Measurements from ENCODE around the gene ZNF764. TPM values are rescaled to one million over a fixed set of nuclear protein-coding genes. Genes with fewer than 3 reads are reported as not detected.

ZNF764 gene
- total RNA-seq, 4 donors from 2014 or later, result 12.5 to 16.7 (median 15.3) TPM

DNA sequence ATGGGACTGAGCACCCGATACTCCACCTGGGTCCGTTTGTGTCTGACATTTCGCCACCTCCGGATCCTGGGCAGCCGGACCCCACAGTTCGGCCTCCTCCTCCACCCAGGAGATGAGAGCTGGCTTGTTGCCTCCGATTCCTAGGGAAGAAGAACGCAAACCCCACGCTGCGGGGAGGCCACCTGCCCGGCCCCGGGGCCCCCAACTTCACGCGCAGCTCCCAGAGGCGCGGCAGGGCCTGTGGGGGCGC is 542 bp downstream of the ZNF764 start:
- Histone ChIP-seq H3K4me3 (peak overlapping the region; percentile 70 to 90 (median 82)), H3K27me3 (no peaks in the 10 kb centered on the region), H3K9me3 (no peaks in the 10 kb centered on the region), H3K4me1 (peaks cover 0 to 40% (median 9%) of the 10 kb centered on the region in 4 donors), H3K27ac (peak overlapping the region; percentile 75 to 98 (median 95)), H3K36me3 (peaks cover 0 to 34% (median 6%) of the 10 kb centered on the region in 3 donors)
- no peak for DNase-seq (ENCODE audit: low spot score in 2 of 2)
- TF ChIP-seq POLR2A (IDR thresholded peaks at IDR 0.05) (no peak), EP300 (IDR thresholded peaks at IDR 0.05) (no peak)
- TF ChIP-seq, protein P1, sequence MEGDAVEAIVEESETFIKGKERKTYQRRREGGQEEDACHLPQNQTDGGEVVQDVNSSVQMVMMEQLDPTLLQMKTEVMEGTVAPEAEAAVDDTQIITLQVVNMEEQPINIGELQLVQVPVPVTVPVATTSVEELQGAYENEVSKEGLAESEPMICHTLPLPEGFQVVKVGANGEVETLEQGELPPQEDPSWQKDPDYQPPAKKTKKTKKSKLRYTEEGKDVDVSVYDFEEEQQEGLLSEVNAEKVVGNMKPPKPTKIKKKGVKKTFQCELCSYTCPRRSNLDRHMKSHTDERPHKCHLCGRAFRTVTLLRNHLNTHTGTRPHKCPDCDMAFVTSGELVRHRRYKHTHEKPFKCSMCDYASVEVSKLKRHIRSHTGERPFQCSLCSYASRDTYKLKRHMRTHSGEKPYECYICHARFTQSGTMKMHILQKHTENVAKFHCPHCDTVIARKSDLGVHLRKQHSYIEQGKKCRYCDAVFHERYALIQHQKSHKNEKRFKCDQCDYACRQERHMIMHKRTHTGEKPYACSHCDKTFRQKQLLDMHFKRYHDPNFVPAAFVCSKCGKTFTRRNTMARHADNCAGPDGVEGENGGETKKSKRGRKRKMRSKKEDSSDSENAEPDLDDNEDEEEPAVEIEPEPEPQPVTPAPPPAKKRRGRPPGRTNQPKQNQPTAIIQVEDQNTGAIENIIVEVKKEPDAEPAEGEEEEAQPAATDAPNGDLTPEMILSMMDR (IDR thresholded peaks at IDR 0.05), result peak in 2 of 5 experiments; percentile 2 to 6
- WGBS, 2 donors, result 0% methylated on average over 4 to 9 of the region's 17 CpGs

DNA sequence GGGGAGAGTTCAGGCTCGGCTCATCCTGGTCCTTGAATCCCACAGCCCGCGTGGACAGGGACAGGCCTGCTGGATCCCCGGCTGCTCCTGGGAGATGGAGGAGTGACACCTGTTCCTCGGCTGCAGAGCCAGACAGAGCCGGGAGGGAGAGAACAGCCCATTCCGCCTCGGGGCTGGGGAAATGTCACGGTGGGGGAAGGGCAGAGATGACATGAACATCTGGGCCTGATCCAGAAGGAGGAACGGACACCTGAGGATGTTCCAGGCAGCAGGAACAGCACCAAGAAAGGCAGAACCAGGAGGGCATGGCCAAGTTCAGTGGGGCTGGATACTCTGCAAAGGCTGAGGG is 2.1 kb downstream of the ZNF764 start:
- DNase-seq (ENCODE audit: low spot score in 2 of 2), result no peak
- 75% methylated on average over 10 of the region's 10 CpGs for WGBS, 2 donors
- Histone ChIP-seq H3K4me3 (no peak overlapping the region), H3K27me3 (no peaks in the 10 kb centered on the region), H3K36me3 (peaks cover 0 to 37% (median 6%) of the 10 kb centered on the region in 3 donors), H3K9me3 (no peaks in the 10 kb centered on the region), H3K4me1 (peaks cover 0 to 47% (median 9%) of the 10 kb centered on the region in 4 donors), H3K27ac (no peak overlapping the region)
- TF ChIP-seq POLR2A (IDR thresholded peaks at IDR 0.05) (no peak), EP300 (IDR thresholded peaks at IDR 0.05) (no peak)
- TF ChIP-seq, protein P1 (IDR thresholded peaks at IDR 0.05), result no peak

DNA sequence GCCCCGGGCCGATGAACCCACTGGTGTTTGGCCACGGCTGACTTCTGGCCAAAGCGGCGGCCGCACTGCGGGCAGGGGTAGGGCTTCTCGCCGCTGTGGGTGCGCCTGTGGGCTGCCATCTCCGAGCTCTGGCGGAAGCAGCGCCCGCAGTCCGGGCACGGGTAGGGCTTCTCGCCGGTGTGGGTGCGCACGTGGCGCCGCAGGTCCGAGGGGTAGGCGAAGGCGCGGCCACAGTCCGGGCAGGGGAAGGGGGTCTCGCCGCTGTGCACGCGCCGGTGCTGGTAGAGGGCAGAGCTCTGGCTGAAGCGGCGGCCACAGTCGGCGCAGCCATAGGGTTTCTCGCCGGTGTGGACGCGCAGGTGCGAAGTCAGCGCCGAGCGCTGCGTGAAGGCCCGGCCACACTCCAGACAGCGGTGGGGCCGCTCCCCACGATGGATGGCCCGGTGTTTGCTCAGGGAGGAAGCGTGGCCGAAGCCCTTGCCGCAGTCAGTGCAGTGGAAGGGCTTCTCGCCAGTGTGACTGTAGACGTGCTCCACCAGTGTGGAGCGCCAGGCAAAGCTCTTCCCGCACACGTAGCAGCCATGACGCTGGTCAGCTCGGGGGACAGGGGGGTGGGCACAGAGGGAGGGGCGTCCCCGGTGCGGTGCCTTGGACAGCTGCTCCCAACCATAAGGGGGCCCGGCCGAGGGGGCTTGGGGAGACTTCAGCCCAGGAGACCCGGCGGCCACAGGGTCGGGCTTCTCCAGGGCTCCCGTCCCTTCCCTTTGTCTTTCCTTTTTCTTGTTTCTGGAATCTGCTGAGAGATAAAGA is 2.7 kb downstream of the ZNF764 start:
- 91 to 92% methylated on average over 28 to 61 of the region's 69 CpGs for WGBS, 2 donors
- no peak for DNase-seq (ENCODE audit: low spot score in 2 of 2)

DNA sequence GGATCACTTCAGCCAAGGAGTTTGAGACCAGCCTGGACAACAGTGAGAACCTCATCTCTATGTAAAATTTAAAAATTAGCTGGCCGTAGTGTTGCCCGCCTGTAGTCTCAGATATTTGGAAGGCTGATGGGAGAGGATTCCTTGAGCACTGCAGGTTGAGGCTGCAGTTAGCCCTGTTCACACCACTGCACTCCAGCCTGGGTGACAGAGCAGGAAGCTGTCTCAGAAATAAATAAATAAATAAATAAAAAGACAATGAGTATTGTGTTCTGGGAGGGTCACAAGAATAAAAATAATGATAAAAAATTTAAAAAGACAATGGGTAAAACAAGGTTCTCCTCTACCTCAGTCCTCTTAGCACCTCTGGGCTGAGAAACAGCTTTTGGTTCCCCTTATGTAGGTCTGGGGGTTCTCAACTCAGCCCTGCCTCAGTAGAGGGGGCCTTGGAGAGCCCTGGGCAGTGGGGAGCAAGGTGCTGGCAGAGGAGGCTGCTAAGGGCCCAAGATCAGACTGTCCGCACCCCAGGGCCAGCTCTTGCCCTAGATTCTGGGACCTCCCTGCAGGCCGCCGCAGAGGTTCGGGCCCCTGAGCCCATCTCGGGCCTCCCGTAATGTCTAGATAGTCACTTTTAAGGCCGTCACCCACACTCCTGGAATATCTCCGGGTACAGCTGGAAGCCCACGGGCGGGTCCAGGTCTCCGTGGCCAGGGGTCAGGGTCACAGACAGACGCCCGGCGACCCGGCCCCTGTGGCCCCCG is 3.4 kb downstream of the ZNF764 start:
- no peak for DNase-seq (ENCODE audit: low spot score in 2 of 2)
- TF ChIP-seq, protein P1 (IDR thresholded peaks at IDR 0.05), result no peak
- no peak for TF ChIP-seq POLR2A (IDR thresholded peaks at IDR 0.05)
- no peak for TF ChIP-seq EP300 (IDR thresholded peaks at IDR 0.05)
- H3K27me3 ChIP-seq, result no peaks in the 10 kb centered on the region
- H3K4me1 ChIP-seq, result peaks cover 0 to 46% (median 9%) of the 10 kb centered on the region in 4 donors
- no peak overlapping the region for H3K27ac ChIP-seq
- no peak overlapping the region for H3K4me3 ChIP-seq
- H3K36me3 ChIP-seq, result peaks cover 0 to 37% (median 6%) of the 10 kb centered on the region in 3 donors
- H3K9me3 ChIP-seq, result no peaks in the 10 kb centered on the region
- WGBS, 2 donors, result 89 to 94% methylated on average over 16 to 18 of the region's 18 CpGs

More for the DNA sequence above, 2.7 kb downstream of the ZNF764 start:
- H3K27me3 ChIP-seq, result no peaks in the 10 kb centered on the region
- peaks cover 0 to 46% (median 9%) of the 10 kb centered on the region in 4 donors for H3K4me1 ChIP-seq
- H3K4me3 ChIP-seq, result no peak overlapping the region
- H3K9me3 ChIP-seq, result no peaks in the 10 kb centered on the region
- H3K27ac ChIP-seq, result no peak overlapping the region
- TF ChIP-seq POLR2A (IDR thresholded peaks at IDR 0.05) (no peak), EP300 (IDR thresholded peaks at IDR 0.05) (no peak)
- TF ChIP-seq, protein P1 (IDR thresholded peaks at IDR 0.05), result no peak
- peaks cover 0 to 37% (median 6%) of the 10 kb centered on the region in 3 donors for H3K36me3 ChIP-seq

DNA sequence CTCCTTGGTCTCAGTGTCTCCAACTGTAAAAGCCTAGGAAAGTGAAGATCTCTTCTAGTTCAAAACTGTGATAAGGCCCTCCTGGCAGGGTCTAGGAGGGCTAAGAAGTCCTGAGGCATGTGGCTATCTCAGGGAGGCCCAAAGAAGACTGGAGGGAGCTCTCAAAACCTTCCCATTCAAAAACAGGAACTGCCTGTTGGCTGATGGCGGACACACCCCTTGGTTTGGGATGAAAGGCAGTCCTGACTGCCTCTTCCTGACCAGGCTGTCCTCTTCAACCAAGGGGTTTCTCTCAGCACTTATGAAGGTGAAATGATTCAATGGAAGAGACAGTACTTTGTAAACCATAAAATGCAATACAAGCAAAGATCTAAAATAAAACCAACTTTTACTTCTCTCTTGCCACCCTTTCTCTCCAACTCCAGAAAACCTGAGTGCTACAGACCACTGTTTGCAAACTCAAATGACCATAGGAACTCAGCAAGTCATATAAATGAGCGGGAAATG is 4.7 kb downstream of the ZNF764 start:
- WGBS, 2 donors, result 80 to 100% methylated on average over 2 of the region's 2 CpGs
- peaks cover 0 to 41% (median 7%) of the 10 kb centered on the region in 4 donors for H3K4me1 ChIP-seq
- no peaks in the 10 kb centered on the region for H3K27me3 ChIP-seq
- H3K36me3 ChIP-seq, result peaks cover 0 to 37% (median 6%) of the 10 kb centered on the region in 3 donors
- no peak overlapping the region for H3K27ac ChIP-seq
- TF ChIP-seq, protein P1 (IDR thresholded peaks at IDR 0.05), result no peak
- TF ChIP-seq POLR2A (IDR thresholded peaks at IDR 0.05) (no peak), EP300 (IDR thresholded peaks at IDR 0.05) (no peak)
- H3K4me3 ChIP-seq, result no peak overlapping the region
- H3K9me3 ChIP-seq, result no peaks in the 10 kb centered on the region
- DNase-seq (ENCODE audit: low spot score in 2 of 2), result no peak

Measured in tibial nerve (tissue), 4 donors.